Subcutaneous abdominal adipose tissue (tissue), 5 donors: ENCODE measurements around the gene MCOLN1.

ENCODE experiments used
- H3K27ac ChIP-seq: one replicate; pipeline ENCODE4 v1.7.0; 2013; ENCODE audit warnings: low read depth, mild to moderate bottlenecking, inconsistent platforms, low read length, moderate library complexity
- H3K27me3 ChIP-seq, 5 donors: one replicate each; pipeline ENCODE4 v1.7.0; 2013; ENCODE audit warnings: low read length in 5 of 5, inconsistent platforms in 1 of 5; ENCODE audit not compliant: control insufficient read depth in 5 of 5, insufficient read depth in 4 of 5
- H3K36me3 ChIP-seq, 5 donors: one replicate each; pipeline ENCODE4 v1.7.0; 2013; ENCODE audit warnings: low read length in 5 of 5; ENCODE audit not compliant: control insufficient read depth in 5 of 5, insufficient read depth in 5 of 5
- H3K4me1 ChIP-seq, 5 donors: one replicate each; pipeline ENCODE4 v1.7.0; 2013; ENCODE audit warnings: low read length in 5 of 5, mild to moderate bottlenecking in 3 of 5, moderate library complexity in 1 of 5; ENCODE audit not compliant: control insufficient read depth in 5 of 5, insufficient read depth in 5 of 5
- H3K4me3 ChIP-seq, 5 donors: one replicate each; pipeline ENCODE4 v1.7.0; 2013; ENCODE audit warnings: low read length in 5 of 5, low read depth in 1 of 5
- H3K9ac ChIP-seq, 5 donors: one replicate each; pipeline ENCODE4 v1.7.0; 2013; ENCODE audit warnings: low read length in 5 of 5, mild to moderate bottlenecking in 4 of 5, moderate library complexity in 3 of 5
- H3K9me3 ChIP-seq, 5 donors: one replicate each; pipeline ENCODE4 v1.7.0; 2013; ENCODE audit warnings: low read length in 5 of 5; ENCODE audit not compliant: control insufficient read depth in 5 of 5
- donor health status: healthy.
- donor health status: healthy.
- donor health status: healthy.
- donor health status: healthy.
- donor health status: healthy.

The MCOLN1 gene

GRCh38 chr19:7500811-7501450 is 21.5 kb upstream of the MCOLN1 start:
- peak overlapping the region in 4 of 5 donors; percentile 44 to 83 (median 64) for H3K4me3 ChIP-seq
- peaks cover 8 to 33% (median 17%) of the 10 kb centered on the region in 5 donors for H3K27me3 ChIP-seq
- H3K9me3 ChIP-seq: no peaks in the 10 kb centered on the region
- peak overlapping the region in 1 of 5 donors; percentile 12 for H3K9ac ChIP-seq
- H3K4me1 ChIP-seq: peaks cover 0 to 19% (median 16%) of the 10 kb centered on the region in 5 donors
- no peak overlapping the region for H3K27ac ChIP-seq
- no peaks in the 10 kb centered on the region for H3K36me3 ChIP-seq

GRCh38 chr19:7502552-7502951 is 19.9 kb upstream of the MCOLN1 start:
- no peaks in the 10 kb centered on the region for H3K9me3 ChIP-seq
- peaks cover 8 to 33% (median 17%) of the 10 kb centered on the region in 5 donors for H3K27me3 ChIP-seq
- H3K4me1 ChIP-seq: peaks cover 0 to 23% (median 16%) of the 10 kb centered on the region in 5 donors

GRCh38 chr19:7504684-7505083 is 17.7 kb upstream of the MCOLN1 start:
- H3K36me3 ChIP-seq: no peaks in the 10 kb centered on the region
- H3K27ac ChIP-seq: no peak overlapping the region
- no peak overlapping the region for H3K4me3 ChIP-seq
- no peaks in the 10 kb centered on the region for H3K9me3 ChIP-seq
- H3K27me3 ChIP-seq: peaks cover 8 to 32% (median 17%) of the 10 kb centered on the region in 5 donors
- peaks cover 0 to 23% (median 16%) of the 10 kb centered on the region in 5 donors for H3K4me1 ChIP-seq
- no peak overlapping the region for H3K9ac ChIP-seq

More at GRCh38 chr19:7502552-7502951, 19.9 kb upstream of the MCOLN1 start:
- Histone ChIP-seq H3K9ac (no peak overlapping the region), H3K36me3 (no peaks in the 10 kb centered on the region), H3K27ac (no peak overlapping the region), H3K4me3 (no peak overlapping the region)

GRCh38 chr19:7505288-7505681 is 17.1 kb upstream of the MCOLN1 start:
- H3K9me3 ChIP-seq: no peaks in the 10 kb centered on the region
- H3K4me3 ChIP-seq: no peak overlapping the region
- H3K4me1 ChIP-seq: peaks cover 0 to 23% (median 16%) of the 10 kb centered on the region in 5 donors
- H3K27me3 ChIP-seq: peaks cover 8 to 28% (median 17%) of the 10 kb centered on the region in 5 donors
- no peak overlapping the region for H3K9ac ChIP-seq
- no peaks in the 10 kb centered on the region for H3K36me3 ChIP-seq
- no peak overlapping the region for H3K27ac ChIP-seq

- Histone ChIP-seq H3K36me3 (no peaks in the 10 kb centered on the region), H3K9ac (no peak overlapping the region), H3K4me3 (peak overlapping the region in 1 of 5 donors; percentile 24), H3K9me3 (no peaks in the 10 kb centered on the region), H3K4me1 (peaks cover 0 to 19% (median 12%) of the 10 kb centered on the region in 5 donors), H3K27me3 (peaks cover 8 to 24% (median 14%) of the 10 kb centered on the region in 5 donors), H3K27ac (no peak overlapping the region)
Measured at GRCh38 chr19:7505682-7506384, 16.6 kb upstream of the MCOLN1 start.

- H3K4me3 ChIP-seq: peak overlapping the region in 1 of 5 donors; percentile 11
- H3K4me1 ChIP-seq: peaks cover 0 to 12% (median 6%) of the 10 kb centered on the region in 5 donors
- peaks cover 8 to 17% (median 13%) of the 10 kb centered on the region in 5 donors for H3K27me3 ChIP-seq
- no peaks in the 10 kb centered on the region for H3K9me3 ChIP-seq
- no peak overlapping the region for H3K27ac ChIP-seq
- H3K36me3 ChIP-seq: no peaks in the 10 kb centered on the region
- no peak overlapping the region for H3K9ac ChIP-seq
Measured at GRCh38 chr19:7506385-7507328, 15.8 kb upstream of the MCOLN1 start.

- Histone ChIP-seq H3K4me3 (no peak overlapping the region), H3K4me1 (peaks cover 0 to 12% (median 6%) of the 10 kb centered on the region in 5 donors), H3K27ac (no peak overlapping the region)
Measured at GRCh38 chr19:7507884-7508283, 14.5 kb upstream of the MCOLN1 start.

GRCh38 chr19:7509625-7510024 is 12.8 kb upstream of the MCOLN1 start:
- no peak overlapping the region for H3K27ac ChIP-seq
- H3K4me3 ChIP-seq: no peak overlapping the region
- peaks cover 3 to 8% (median 6%) of the 10 kb centered on the region in 5 donors for H3K27me3 ChIP-seq
- H3K36me3 ChIP-seq: no peaks in the 10 kb centered on the region
- no peak overlapping the region for H3K9ac ChIP-seq
- H3K9me3 ChIP-seq: no peaks in the 10 kb centered on the region
- H3K4me1 ChIP-seq: peaks cover 0 to 12% (median 6%) of the 10 kb centered on the region in 5 donors

More at GRCh38 chr19:7507884-7508283, 14.5 kb upstream of the MCOLN1 start:
- H3K9me3 ChIP-seq: no peaks in the 10 kb centered on the region
- H3K9ac ChIP-seq: no peak overlapping the region
- H3K36me3 ChIP-seq: no peaks in the 10 kb centered on the region
- H3K27me3 ChIP-seq: peaks cover 3 to 11% (median 6%) of the 10 kb centered on the region in 5 donors

- no peak overlapping the region for H3K9ac ChIP-seq
- H3K27me3 ChIP-seq: no peaks in the 10 kb centered on the region
- H3K27ac ChIP-seq: no peak overlapping the region
- H3K9me3 ChIP-seq: no peaks in the 10 kb centered on the region
- H3K4me1 ChIP-seq: peaks cover 5 to 18% (median 17%) of the 10 kb centered on the region in 5 donors
- H3K36me3 ChIP-seq: no peaks in the 10 kb centered on the region
- H3K4me3 ChIP-seq: no peak overlapping the region
Measured at GRCh38 chr19:7512400-7512851, 10.0 kb upstream of the MCOLN1 start.
